Measurements from ENCODE around the gene NIPBL. TPM values are rescaled to one million over a fixed set of nuclear protein-coding genes. Genes with fewer than 3 reads are reported as not detected.
A peak's percentile ranks its signal among the peaks of the same experiment; 100 is the strongest.
"Not testable (repeated sequence)": the region's sequence is repeated elsewhere in the genome, so short reads cannot be mapped to it uniquely, and the experiment has no call there.

The NIPBL gene
- total RNA-seq, 2 experiments from 2014 or later: 54.1 to 55.9 TPM

- POLR2A ChIA-PET; H3K27ac Mint-ChIP-seq; H3K27me3 Mint-ChIP-seq (ENCODE audit: low read depth); H3K9me3 Mint-ChIP-seq (ENCODE audit: insufficient read depth); H3K4me3 Mint-ChIP-seq; ATAC-seq; CTCF ChIA-PET; DNase-seq; H3K4me1 Mint-ChIP-seq (ENCODE audit: low read depth): not testable (repeated sequence)
- peaks cover 23% of the 10 kb centered on the region for H3K36me3 Mint-ChIP-seq (ENCODE audit: low read depth)
These were observed 136.6 kb downstream of the NIPBL start for GRCh38 chr5:37013181-37013580.

- Mint-ChIP-seq H3K27me3 (ENCODE audit: low read depth) (no peaks in the 10 kb centered on the region), H3K27ac (no peak overlapping the region), H3K4me3 (no peak overlapping the region), H3K4me1 (ENCODE audit: low read depth) (no peaks in the 10 kb centered on the region), H3K9me3 (ENCODE audit: insufficient read depth) (no peaks in the 10 kb centered on the region), H3K36me3 (ENCODE audit: low read depth) (peaks cover 25% of the 10 kb centered on the region)
- ATAC-seq: no peak
- CTCF ChIA-PET: interaction anchor here (0.6 kb wide), 1 partner anchor 291 kb away, joined by 3 read pairs; no protein-coding TSS in a partner anchor
- POLR2A ChIA-PET: no interaction called here
- DNase-seq: no peak
These were observed 137.8 kb downstream of the NIPBL start for GRCh38 chr5:37014321-37014720.

GRCh38 chr5:37015795-37016666, 139.5 kb downstream of the NIPBL start:
- ChIA-PET POLR2A (interaction anchor here (0.8 kb wide), 1 partner anchor 104 kb away, joined by 3 read pairs; no protein-coding TSS in a partner anchor), CTCF (no interaction called here)
- no peaks in the 10 kb centered on the region for H3K9me3 Mint-ChIP-seq (ENCODE audit: insufficient read depth)
- DNase-seq (no peak), ATAC-seq (no peak)
- no peak overlapping the region for H3K27ac Mint-ChIP-seq
- H3K36me3 Mint-ChIP-seq (ENCODE audit: low read depth): peaks cover 24% of the 10 kb centered on the region
- no peak overlapping the region for H3K4me3 Mint-ChIP-seq
- H3K4me1 Mint-ChIP-seq (ENCODE audit: low read depth): no peaks in the 10 kb centered on the region
- H3K27me3 Mint-ChIP-seq (ENCODE audit: low read depth): no peaks in the 10 kb centered on the region

- no peak for ATAC-seq
- CTCF ChIA-PET: no interaction called here
- H3K4me1 Mint-ChIP-seq (ENCODE audit: low read depth): no peaks in the 10 kb centered on the region
- H3K27me3 Mint-ChIP-seq (ENCODE audit: low read depth): no peaks in the 10 kb centered on the region
- no peaks in the 10 kb centered on the region for H3K9me3 Mint-ChIP-seq (ENCODE audit: insufficient read depth)
- POLR2A ChIA-PET: no interaction called here
- H3K27ac Mint-ChIP-seq: no peak overlapping the region
- DNase-seq: no peak
- H3K36me3 Mint-ChIP-seq (ENCODE audit: low read depth): peaks cover 53% of the 10 kb centered on the region
- no peak overlapping the region for H3K4me3 Mint-ChIP-seq
These were observed 152.3 kb downstream of the NIPBL start for GRCh38 chr5:37028910-37029309.

- CTCF ChIA-PET: no interaction called here
- no peaks in the 10 kb centered on the region for H3K4me1 Mint-ChIP-seq (ENCODE audit: low read depth)
- no peaks in the 10 kb centered on the region for H3K27me3 Mint-ChIP-seq (ENCODE audit: low read depth)
- DNase-seq (no peak), ATAC-seq (no peak)
- H3K36me3 Mint-ChIP-seq (ENCODE audit: low read depth): peaks cover 53% of the 10 kb centered on the region
- POLR2A ChIA-PET: no interaction called here
- H3K27ac Mint-ChIP-seq: no peak overlapping the region
- no peak overlapping the region for H3K4me3 Mint-ChIP-seq
- H3K9me3 Mint-ChIP-seq (ENCODE audit: insufficient read depth): no peaks in the 10 kb centered on the region
These were observed 152.9 kb downstream of the NIPBL start for GRCh38 chr5:37029436-37029835.

- ChIA-PET CTCF (interaction anchor here (0.7 to 2.2 kb wide), 4 partner anchors 9 to 343 kb away, joined by 3 to 12 read pairs (median 4); no protein-coding TSS in a partner anchor), POLR2A (interaction anchor here (0.7 kb wide), 1 partner anchor 112 kb away, joined by 3 read pairs; no protein-coding TSS in a partner anchor)
- H3K36me3 Mint-ChIP-seq (ENCODE audit: low read depth): peaks cover 34% of the 10 kb centered on the region
- DNase-seq (no peak), ATAC-seq (no peak)
- H3K4me3 Mint-ChIP-seq: no peak overlapping the region
- H3K4me1 Mint-ChIP-seq (ENCODE audit: low read depth): peaks cover 1% of the 10 kb centered on the region
- H3K9me3 Mint-ChIP-seq (ENCODE audit: insufficient read depth): no peaks in the 10 kb centered on the region
- no peak overlapping the region for H3K27ac Mint-ChIP-seq
- H3K27me3 Mint-ChIP-seq (ENCODE audit: low read depth): no peaks in the 10 kb centered on the region
These were observed 158.4 kb downstream of the NIPBL start for GRCh38 chr5:37034955-37035354.

GRCh38 chr5:37037840-37038239, 161.3 kb downstream of the NIPBL start:
- H3K27ac Mint-ChIP-seq: no peak overlapping the region
- ATAC-seq: no peak
- no peak for DNase-seq
- H3K36me3 Mint-ChIP-seq (ENCODE audit: low read depth): peaks cover 22% of the 10 kb centered on the region
- no peaks in the 10 kb centered on the region for H3K9me3 Mint-ChIP-seq (ENCODE audit: insufficient read depth)
- POLR2A ChIA-PET: no interaction called here
- H3K27me3 Mint-ChIP-seq (ENCODE audit: low read depth): no peaks in the 10 kb centered on the region
- H3K4me1 Mint-ChIP-seq (ENCODE audit: low read depth): peaks cover 1% of the 10 kb centered on the region
- CTCF ChIA-PET: no interaction called here
- H3K4me3 Mint-ChIP-seq: no peak overlapping the region

GRCh38 chr5:37039824-37040223, 163.3 kb downstream of the NIPBL start:
- CTCF ChIA-PET: interaction anchor here (0.5 to 0.8 kb wide), 4 partner anchors 52 to 300 kb away, joined by 3 read pairs; no protein-coding TSS in a partner anchor

GRCh38 chr5:37043693-37044092, 167.1 kb downstream of the NIPBL start:
- no peak for ATAC-seq
- Mint-ChIP-seq H3K9me3 (ENCODE audit: insufficient read depth) (no peaks in the 10 kb centered on the region), H3K27ac (no peak overlapping the region), H3K27me3 (ENCODE audit: low read depth) (no peaks in the 10 kb centered on the region), H3K4me1 (ENCODE audit: low read depth) (peaks cover 1% of the 10 kb centered on the region), H3K36me3 (ENCODE audit: low read depth) (peaks cover 20% of the 10 kb centered on the region), H3K4me3 (no peak overlapping the region)
- DNase-seq: peak; percentile 24
- CTCF ChIA-PET: interaction anchor here (0.8 to 2.0 kb wide), 10 partner anchors 9 to 257 kb away, joined by 3 to 12 read pairs (median 4); no protein-coding TSS in a partner anchor
- POLR2A ChIA-PET: interaction anchor here (0.9 kb wide), 1 partner anchor 13 kb away, joined by 3 read pairs; no protein-coding TSS in a partner anchor

More at GRCh38 chr5:37039824-37040223, 163.3 kb downstream of the NIPBL start:
- no peaks in the 10 kb centered on the region for H3K27me3 Mint-ChIP-seq (ENCODE audit: low read depth)
- peaks cover 19% of the 10 kb centered on the region for H3K36me3 Mint-ChIP-seq (ENCODE audit: low read depth)
- POLR2A ChIA-PET: no interaction called here
- no peak for ATAC-seq
- H3K4me3 Mint-ChIP-seq: no peak overlapping the region
- DNase-seq: no peak
- H3K27ac Mint-ChIP-seq: no peak overlapping the region
- H3K4me1 Mint-ChIP-seq (ENCODE audit: low read depth): peaks cover 1% of the 10 kb centered on the region
- H3K9me3 Mint-ChIP-seq (ENCODE audit: insufficient read depth): no peaks in the 10 kb centered on the region

GRCh38 chr5:37044120-37044519, 167.6 kb downstream of the NIPBL start:
- CTCF ChIA-PET: interaction anchor here (0.6 to 2.0 kb wide), 14 partner anchors 9 to 268 kb away, joined by 3 to 12 read pairs (median 4); no protein-coding TSS in a partner anchor
- POLR2A ChIA-PET: interaction anchor here (0.9 kb wide), 1 partner anchor 13 kb away, joined by 3 read pairs; no protein-coding TSS in a partner anchor
- Mint-ChIP-seq H3K27ac (no peak overlapping the region), H3K27me3 (ENCODE audit: low read depth) (no peaks in the 10 kb centered on the region), H3K9me3 (ENCODE audit: insufficient read depth) (no peaks in the 10 kb centered on the region), H3K36me3 (ENCODE audit: low read depth) (peaks cover 24% of the 10 kb centered on the region), H3K4me1 (ENCODE audit: low read depth) (peaks cover 1% of the 10 kb centered on the region), H3K4me3 (no peak overlapping the region)
- ATAC-seq: no peak
- DNase-seq: no peak

- CTCF ChIA-PET: interaction anchor here (1.2 kb wide), 1 partner anchor 73 kb away, joined by 3 read pairs; no protein-coding TSS in a partner anchor
- POLR2A ChIA-PET: no interaction called here
- H3K36me3 Mint-ChIP-seq (ENCODE audit: low read depth): peaks cover 29% of the 10 kb centered on the region
- H3K27me3 Mint-ChIP-seq (ENCODE audit: low read depth): no peaks in the 10 kb centered on the region
- H3K4me1 Mint-ChIP-seq (ENCODE audit: low read depth): no peaks in the 10 kb centered on the region
- ATAC-seq: no peak
- H3K27ac Mint-ChIP-seq: no peak overlapping the region
- H3K9me3 Mint-ChIP-seq (ENCODE audit: insufficient read depth): no peaks in the 10 kb centered on the region
- DNase-seq: no peak
- no peak overlapping the region for H3K4me3 Mint-ChIP-seq
These were observed 169.1 kb downstream of the NIPBL start for GRCh38 chr5:37045703-37046102.

GRCh38 chr5:37047947-37048346, 171.4 kb downstream of the NIPBL start:
- H3K27ac Mint-ChIP-seq: no peak overlapping the region
- no peak for DNase-seq
- no peak for ATAC-seq
- no peaks in the 10 kb centered on the region for H3K4me1 Mint-ChIP-seq (ENCODE audit: low read depth)
- no peaks in the 10 kb centered on the region for H3K9me3 Mint-ChIP-seq (ENCODE audit: insufficient read depth)
- H3K36me3 Mint-ChIP-seq (ENCODE audit: low read depth): peaks cover 40% of the 10 kb centered on the region
- no peaks in the 10 kb centered on the region for H3K27me3 Mint-ChIP-seq (ENCODE audit: low read depth)
- ChIA-PET POLR2A (no interaction called here), CTCF (no interaction called here)
- no peak overlapping the region for H3K4me3 Mint-ChIP-seq
